HG03432 (cell line): ENCODE results near the gene TCERG1L.
"Not testable (repeated sequence)": the region's sequence is repeated elsewhere in the genome, so short reads cannot be mapped to it uniquely, and the experiment has no call there.

ENCODE experiments used
- ATAC-seq: cut with Tn5 transposase; IDR thresholded peaks from one replicate; pipeline ENCODE4 v1.9.1; 2021; ENCODE audit warnings: mild to moderate bottlenecking, moderate library complexity; ENCODE audit not compliant: unreplicated experiment

TCERG1L gene

GRCh38 chr10:131150126-131150525, 161.4 kb downstream of the TCERG1L start:
- no peak for ATAC-seq

DNA sequence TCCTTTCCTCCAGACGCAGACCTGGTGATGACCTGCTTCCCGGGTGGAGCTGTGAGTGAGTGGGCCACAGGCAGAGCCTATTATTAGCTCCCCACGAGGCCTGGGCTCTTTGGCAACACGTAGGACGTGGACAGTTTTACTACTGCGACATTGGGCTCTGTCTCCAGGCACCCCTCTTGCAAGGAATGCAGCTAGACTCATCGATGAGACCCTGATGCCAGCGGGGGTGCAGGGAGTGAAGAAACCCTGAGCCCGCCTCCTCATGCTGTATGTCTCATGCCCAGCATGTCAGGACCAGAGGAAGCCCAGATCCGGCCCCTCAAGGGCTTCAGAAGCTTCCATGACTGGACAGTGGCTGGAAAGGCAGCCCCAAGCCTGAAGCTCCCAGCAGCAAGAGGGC, 161.9 kb downstream of the TCERG1L start:
- ATAC-seq: no peak

DNA sequence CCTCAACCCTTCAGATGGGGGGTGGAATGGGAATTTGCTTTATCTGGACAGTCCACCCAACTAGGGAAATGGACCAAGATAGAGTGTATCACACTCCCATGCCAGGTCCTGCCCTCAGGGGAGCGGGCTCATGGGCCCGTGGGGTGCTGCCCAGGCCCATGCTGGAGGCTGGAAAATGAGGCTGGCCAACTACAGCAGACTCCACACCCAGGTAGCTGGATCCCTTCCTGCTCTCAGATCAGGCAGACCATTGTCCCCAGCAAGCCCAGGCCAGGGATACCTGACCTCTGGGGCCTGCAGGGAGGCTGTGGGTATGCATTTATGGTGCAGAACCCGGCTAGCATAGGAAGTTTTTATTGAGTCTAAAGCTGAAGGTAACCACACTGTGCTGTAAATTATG, 162.4 kb downstream of the TCERG1L start:
- ATAC-seq: no peak

DNA sequence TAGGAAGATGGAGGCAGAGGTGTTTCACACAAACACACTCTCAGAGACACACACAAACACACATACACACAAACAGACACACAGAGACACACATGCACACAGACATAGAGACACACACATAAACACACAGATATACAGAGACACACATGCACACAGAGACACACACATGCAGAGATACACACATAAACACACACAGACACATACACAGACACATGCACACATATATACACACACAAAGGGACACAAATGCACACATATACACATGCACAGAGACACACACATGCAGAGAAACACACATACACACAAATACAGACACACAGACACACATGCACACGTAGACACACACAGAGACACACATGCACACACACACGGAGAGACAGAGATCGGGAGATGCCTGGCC, 163.3 kb downstream of the TCERG1L start:
- no peak for ATAC-seq

DNA sequence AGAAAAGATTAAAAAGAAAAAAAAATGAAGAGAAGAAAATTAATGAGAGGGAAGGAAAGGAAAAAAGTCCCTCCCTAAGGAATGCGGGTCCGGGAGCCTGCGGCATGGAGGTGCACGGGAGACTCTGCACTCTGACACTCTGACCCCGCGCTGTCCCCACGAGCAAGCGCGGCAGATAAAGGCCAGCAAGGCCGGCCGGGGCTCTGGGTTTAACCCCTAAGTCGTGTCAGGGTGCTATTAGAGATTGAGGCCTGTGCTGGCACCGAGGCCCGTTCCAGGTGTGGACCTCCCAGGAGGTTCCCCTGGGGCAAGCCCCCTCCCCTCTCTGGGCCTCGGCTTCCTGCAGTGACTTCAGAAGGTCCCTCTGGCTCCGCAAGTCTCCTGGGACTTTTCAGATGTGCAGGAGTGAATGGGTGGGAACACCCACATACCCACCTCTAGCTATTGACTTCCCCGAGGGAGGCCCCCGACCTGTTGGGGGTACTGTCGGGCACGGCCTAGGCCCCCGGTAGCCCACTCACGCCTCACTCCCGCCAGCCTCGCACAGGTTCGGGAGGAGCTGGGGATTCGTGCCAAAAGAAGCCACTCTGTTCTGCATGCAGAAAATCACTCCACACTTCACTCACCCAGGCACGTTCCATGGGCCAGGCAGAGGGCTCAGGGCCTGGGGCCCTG, 164.1 kb downstream of the TCERG1L start:
- ATAC-seq: no peak

DNA sequence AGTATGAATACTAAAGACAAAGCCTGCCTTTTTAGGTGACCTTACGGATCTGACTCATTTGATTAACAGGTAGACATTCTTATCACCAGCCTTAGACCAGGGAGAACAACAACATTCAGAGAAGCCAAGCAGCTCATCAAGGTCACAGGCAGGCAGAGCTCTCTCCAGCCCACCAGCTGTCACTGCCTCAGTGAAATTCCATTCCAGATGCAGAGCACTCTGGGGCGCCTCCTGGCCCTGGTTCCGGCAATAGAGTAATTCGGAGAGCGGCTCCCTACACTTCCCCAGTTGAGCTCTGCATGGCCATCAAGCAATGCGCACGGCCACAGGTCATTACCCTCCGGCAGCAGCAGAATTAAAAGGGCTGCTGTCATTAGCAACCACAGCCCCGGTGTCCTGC, 164.7 kb downstream of the TCERG1L start:
- ATAC-seq: no peak

DNA sequence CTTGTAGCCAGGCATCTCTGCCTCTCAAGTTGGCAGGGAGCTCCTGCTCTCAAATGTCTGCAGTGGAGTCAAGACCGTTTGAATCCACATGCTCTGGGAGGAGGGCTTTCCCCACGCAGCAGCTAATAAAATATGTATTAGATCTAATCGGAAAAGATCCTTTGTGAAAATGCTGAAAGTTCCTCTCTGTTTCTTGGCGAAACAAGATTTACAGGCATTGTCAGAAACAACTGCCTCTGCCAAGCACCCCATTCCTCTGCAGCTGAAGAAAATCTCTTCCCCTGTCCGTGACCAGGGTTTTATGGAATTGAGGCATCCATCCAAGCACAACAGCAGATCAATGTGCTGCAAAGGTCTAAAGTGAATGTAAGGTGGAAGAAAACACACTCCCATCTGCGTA, 165.8 kb downstream of the TCERG1L start:
- no peak for ATAC-seq

DNA sequence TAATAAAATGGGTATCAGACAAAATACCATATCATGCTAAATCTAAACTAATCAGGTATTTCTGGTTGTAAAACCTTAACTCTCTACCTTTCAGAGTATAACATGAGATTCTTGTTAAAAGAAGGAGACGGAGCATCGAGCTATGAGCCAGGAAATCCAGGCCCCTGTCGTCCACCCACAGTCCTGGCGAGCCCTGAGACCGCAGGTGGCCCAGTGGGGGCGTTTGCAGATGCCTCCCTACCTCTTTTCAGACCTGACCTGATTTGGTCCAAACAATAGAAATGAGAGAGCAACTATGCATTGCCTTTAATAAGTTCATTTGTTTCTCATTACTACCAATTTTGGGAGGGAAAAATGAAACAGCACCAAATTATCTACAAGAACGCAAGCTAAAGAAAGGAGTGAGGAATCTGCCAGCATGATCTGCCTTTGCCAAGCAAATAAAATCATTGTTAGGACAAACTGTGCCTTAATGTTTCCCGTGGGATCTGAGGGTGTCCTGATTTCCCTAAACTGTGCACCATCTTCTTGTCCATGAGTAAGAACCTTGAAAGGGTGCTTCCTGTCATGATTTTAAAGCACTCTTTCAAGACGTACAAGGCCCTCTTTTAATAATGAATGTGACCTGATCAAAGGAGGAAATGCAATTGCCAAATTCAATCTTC, 166.7 kb downstream of the TCERG1L start:
- ATAC-seq: no peak

DNA sequence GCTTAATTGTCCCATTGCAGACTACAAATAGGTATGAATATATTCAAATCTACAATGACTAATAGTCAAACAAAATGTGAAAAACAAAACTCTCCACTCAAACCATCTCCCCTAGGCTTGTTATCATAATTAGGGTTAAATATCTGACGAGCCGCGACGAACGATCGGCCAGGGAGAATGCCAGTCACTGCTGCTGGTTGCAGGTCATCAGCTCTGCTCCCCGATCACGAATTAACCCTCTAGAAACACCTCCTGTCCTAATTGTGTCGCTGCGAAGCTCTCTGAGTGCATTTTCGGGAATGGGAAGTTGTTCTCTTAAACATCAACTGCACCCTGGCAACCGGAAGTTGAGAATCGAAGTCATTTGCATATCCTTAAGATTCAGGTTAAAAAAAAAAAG, 167.3 kb downstream of the TCERG1L start:
- ATAC-seq: no peak

GRCh38 chr10:131143425-131144165, 167.9 kb downstream of the TCERG1L start:
- ATAC-seq: no peak

DNA sequence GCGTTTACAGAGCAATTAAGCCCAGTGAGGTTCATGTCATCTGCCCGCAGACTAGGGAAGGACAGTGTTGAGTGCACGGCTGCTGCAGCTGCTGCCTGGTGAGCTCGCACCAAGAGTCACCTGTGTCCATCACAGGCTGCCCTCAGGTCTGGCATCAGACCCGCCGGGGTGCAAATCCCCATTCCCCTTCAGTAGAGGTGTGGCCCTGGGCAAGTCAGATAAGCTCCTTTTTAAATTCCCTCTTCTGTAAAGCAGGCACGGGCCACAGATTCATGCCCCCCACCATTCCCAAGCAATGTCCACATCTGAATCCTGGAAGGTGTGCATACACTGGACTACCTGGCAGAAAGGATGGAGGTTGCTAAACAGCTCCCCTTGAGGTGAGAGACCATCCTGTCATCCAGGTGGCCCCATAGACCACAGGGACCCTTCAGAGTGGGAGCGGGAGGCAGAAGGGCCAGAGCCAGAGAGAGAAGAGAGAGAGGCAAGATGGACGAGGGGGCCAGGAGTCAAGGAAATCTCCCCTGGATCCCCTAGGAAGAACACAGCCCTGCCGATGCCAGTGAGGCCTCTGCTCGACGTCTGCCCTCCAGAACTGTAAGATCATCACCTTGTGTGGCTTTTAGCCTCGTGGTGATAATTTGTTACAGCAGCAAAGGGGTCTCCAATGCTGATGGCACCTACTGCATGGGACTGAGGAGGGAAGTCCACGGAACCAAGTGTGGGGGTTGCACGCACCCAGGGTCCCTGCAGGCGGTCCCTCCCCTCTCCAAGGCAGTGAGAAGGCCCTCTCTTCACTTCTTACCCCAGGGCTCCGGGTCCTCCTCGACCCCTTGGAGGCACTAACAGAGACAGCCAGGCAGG, 168.8 kb downstream of the TCERG1L start:
- no peak for ATAC-seq

DNA sequence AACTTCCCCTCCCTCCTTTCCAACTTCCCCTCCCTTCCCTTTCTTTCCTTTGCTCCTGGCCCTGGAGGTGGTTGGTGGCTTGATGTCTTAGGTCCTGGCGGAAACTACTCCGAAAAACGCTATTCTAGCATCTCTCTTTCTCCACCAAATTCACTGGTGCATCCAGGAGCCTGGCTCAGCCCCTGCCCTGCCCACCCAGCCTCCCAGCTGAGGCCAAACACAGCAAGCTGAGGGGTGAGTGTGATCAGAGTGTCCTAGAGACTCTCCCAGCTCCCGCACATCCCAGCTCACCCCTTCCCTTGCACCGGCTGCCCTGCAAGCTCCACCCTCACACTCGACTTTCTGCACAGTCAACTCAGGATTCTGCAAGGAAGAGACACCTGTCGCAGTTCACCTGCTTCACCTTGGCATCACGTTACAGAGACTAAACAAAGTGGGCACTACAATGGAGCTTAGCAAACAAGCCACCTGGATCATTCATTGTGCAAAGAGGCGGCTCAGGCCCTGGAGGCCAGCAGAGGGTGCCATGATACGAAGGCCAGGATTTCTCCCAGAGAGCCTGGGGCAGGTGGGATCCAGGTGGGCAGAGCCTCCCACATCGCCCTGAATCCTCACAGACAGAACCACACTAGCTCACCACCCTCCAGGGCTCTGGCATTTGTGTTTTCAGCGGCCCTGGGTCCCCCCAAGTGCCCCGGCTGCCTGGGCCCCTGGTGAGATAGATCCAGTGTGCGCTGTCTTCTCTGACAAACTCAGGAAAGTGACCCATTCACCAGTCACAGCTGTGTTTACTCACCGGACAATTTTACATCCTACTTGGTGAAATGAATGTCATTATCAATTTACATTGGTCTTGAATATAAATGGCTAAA, 169.6 kb downstream of the TCERG1L start:
- no peak for ATAC-seq

- ATAC-seq: no peak
Observed at GRCh38 chr10:131141207-131141606, 170.3 kb downstream of the TCERG1L start.

GRCh38 chr10:131140606-131141005, 170.9 kb downstream of the TCERG1L start:
- ATAC-seq: no peak

DNA sequence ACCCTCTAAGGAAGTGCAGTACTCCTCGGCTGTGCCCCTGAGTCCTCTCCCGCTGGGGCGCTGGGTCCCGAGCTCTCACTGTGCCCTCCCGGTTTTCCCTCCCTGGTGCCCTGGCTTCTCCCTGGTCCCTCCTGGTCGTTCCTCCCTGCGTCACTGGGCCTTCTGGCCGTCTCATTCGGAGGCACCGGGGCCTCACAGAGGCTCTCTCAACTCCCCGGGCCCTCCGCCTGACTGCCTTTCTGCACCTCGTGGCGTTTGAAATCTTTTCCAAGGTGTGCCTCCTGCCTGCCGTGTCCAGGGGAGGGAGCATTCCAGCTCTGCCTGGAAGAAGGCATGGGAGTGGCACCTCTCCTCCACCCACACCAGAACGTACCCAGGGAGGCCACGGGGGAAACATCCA, 174.3 kb downstream of the TCERG1L start:
- no peak for ATAC-seq

DNA sequence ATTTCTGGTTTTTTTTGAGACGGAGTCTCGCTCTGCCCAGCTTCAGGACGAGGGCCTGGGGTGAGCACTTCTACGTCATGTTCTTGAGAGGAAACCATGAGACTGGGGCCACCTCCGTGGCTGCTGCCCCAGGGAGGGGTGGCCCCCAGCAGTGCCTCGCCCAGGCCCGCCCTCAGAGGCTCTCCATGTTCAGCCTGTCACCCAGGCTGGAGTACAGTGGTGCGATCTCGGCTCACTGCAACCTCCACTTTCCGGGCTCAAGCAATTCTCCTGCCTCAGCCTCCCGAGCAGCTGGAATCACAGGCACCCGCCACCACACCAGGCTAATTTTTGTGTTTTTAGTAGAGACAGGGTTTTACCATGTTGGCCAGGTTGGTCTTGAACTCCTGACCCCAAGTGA, 175.2 kb downstream of the TCERG1L start:
- ATAC-seq: not testable (repeated sequence)

- ATAC-seq: no peak
Observed at GRCh38 chr10:131135716-131136115, 175.8 kb downstream of the TCERG1L start.

- ATAC-seq: no peak
Observed at GRCh38 chr10:131134651-131135050, 176.9 kb downstream of the TCERG1L start.

GRCh38 chr10:131134001-131134576, 177.4 kb downstream of the TCERG1L start:
- ATAC-seq: no peak

DNA sequence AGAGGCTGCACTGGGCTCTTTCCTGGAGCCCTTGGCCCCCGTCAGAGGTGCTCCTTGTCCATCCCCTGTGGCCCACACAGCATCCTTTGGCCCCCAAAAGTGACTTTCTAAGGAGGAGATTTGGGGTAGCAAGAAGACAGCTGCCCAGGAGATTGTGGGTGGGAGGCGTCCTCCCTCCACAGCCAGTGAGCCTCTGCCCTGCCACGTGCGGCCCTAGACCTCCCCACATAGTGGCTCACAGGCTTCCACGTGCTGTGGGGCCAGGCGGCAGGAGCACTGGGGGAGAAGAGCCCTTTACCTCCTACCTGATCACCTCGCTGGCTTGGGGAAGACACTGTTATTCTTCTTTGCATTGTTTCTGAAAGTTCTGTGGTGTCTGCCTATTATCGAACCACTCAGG, 178.8 kb downstream of the TCERG1L start:
- ATAC-seq: no peak
